Activated CD4-positive, alpha-beta memory T cell treated with anti-CD3 and anti-CD28 coated beads, Interleukin-2, amount 10 ng/mL, durations not matched to agents 7 days and 5 days (primary cell): Measurements from ENCODE around the gene CLDN22. TPM values are rescaled to one million over a fixed set of nuclear protein-coding genes. Genes with fewer than 3 reads are reported as not detected.

Source experiments
- CTCF ChIA-PET: fragments of 350-600 bp; sonication (Branson Sonifier 250); formaldehyde crosslinking; loops from one replicate; lab custom pipeline; 2021; ENCODE audit warnings: antibody characterized with exemption, inconsistent platforms; lab: Charles Lee
- POLR2A ChIA-PET: fragments of 350-600 bp; sonication (Branson Sonifier 250); formaldehyde crosslinking; loops from one replicate; lab custom pipeline; 2021; ENCODE audit warnings: antibody characterized with exemption; lab: Charles Lee
- DNase-seq: peaks from one replicate; pipeline ENCODE4 v3.0.0-alpha.2; 2020
- H3K27ac Mint-ChIP-seq: one replicate; pipeline ENCODE4 v1.8.0; 2021; ENCODE audit warnings: mild to moderate bottlenecking, mixed read lengths
- H3K27me3 Mint-ChIP-seq: one replicate; pipeline ENCODE4 v1.8.0; 2021; ENCODE audit warnings: mixed read lengths
- H3K36me3 Mint-ChIP-seq: one replicate; pipeline ENCODE4 v1.8.0; 2021; ENCODE audit warnings: low read depth, mixed read lengths
- H3K4me1 Mint-ChIP-seq: one replicate; pipeline ENCODE4 v1.8.0; 2021; ENCODE audit warnings: mixed read lengths
- H3K4me3 Mint-ChIP-seq: one replicate; pipeline ENCODE4 v1.8.0; 2021; ENCODE audit warnings: mild to moderate bottlenecking, mixed read lengths
- H3K9me3 Mint-ChIP-seq: one replicate; pipeline ENCODE4 v1.8.0; 2021; ENCODE audit warnings: mixed read lengths
- total RNA-seq, 2 experiments: library from RNA; stranded (reverse); gene quantifications; one replicate each; pipeline ENCODE4 v1.2.3, GENCODE V29; 2021

CLDN22 gene
- total RNA-seq, 2 experiments from 2014 or later = not detected

GRCh38 chr4:183272384-183272783 is 47.7 kb downstream of the CLDN22 start:
- ChIA-PET POLR2A (no interaction called here), CTCF (no interaction called here)
- Mint-ChIP-seq H3K36me3 (no peaks in the 10 kb centered on the region), H3K27me3 (no peaks in the 10 kb centered on the region), H3K27ac (no peak overlapping the region), H3K4me1 (no peaks in the 10 kb centered on the region), H3K4me3 (no peak overlapping the region), H3K9me3 (peaks cover 5% of the 10 kb centered on the region)
- DNase-seq = no peak

- no peak for DNase-seq
- Mint-ChIP-seq H3K9me3 (no peaks in the 10 kb centered on the region), H3K27ac (no peak overlapping the region), H3K4me3 (no peak overlapping the region), H3K36me3 (no peaks in the 10 kb centered on the region), H3K4me1 (no peaks in the 10 kb centered on the region), H3K27me3 (no peaks in the 10 kb centered on the region)
- CTCF ChIA-PET = interaction anchor here (0.8 kb wide), 1 partner anchor 330 kb away, joined by 4 read pairs; no protein-coding TSS in a partner anchor
- POLR2A ChIA-PET = no interaction called here
Observed at GRCh38 chr4:183268556-183268955, 51.5 kb downstream of the CLDN22 start.

Other genes with a start within 250 kb of the CLDN22 start
- under 1 TPM; 0.23 to 0.28 TPM for gene WWC2, start 221.0 kb downstream of the CLDN22 start, total RNA-seq
- gene CLDN24, start 2.1 kb upstream of the CLDN22 start, total RNA-seq = not detected
- 10 to 100 TPM; 30.5 to 30.9 TPM for gene CDKN2AIP, start 124.4 kb upstream of the CLDN22 start, total RNA-seq
- 10 to 100 TPM; 12.8 to 13.3 TPM for gene ING2, start 184.8 kb upstream of the CLDN22 start, total RNA-seq